GM18508 (cell line): ENCODE measurements around the gene CDKAL1.
A peak's percentile ranks its signal among the peaks of the same experiment; 100 is the strongest.
"Not testable (repeated sequence)": the region's sequence is repeated elsewhere in the genome, so short reads cannot be mapped to it uniquely, and the experiment has no call there.

ENCODE experiments used
- ATAC-seq: cut with Tn5 transposase; IDR thresholded peaks from one replicate; pipeline ENCODE4 v1.9.1; 2021; ENCODE audit warnings: moderate number of reproducible peaks; ENCODE audit not compliant: insufficient read depth, unreplicated experiment

The CDKAL1 gene

GRCh38 chr6:21241231-21242130, 707.2 kb downstream of the CDKAL1 start:
- no peak for ATAC-seq

GRCh38 chr6:21244897-21245470, 710.7 kb downstream of the CDKAL1 start:
- no peak for ATAC-seq

- no peak for ATAC-seq
Measured at GRCh38 chr6:21245488-21245887, 711.2 kb downstream of the CDKAL1 start.

GRCh38 chr6:21246075-21246474, 711.8 kb downstream of the CDKAL1 start:
- ATAC-seq: no peak

- ATAC-seq: not testable (repeated sequence)
Measured at GRCh38 chr6:21254460-21254859, 720.2 kb downstream of the CDKAL1 start.

GRCh38 chr6:21256197-21256596, 721.9 kb downstream of the CDKAL1 start:
- no peak for ATAC-seq

- no peak for ATAC-seq
Measured at GRCh38 chr6:21257125-21257524, 722.9 kb downstream of the CDKAL1 start.

GRCh38 chr6:21258665-21259064, 724.4 kb downstream of the CDKAL1 start:
- no peak for ATAC-seq

GRCh38 chr6:21259660-21260059, 725.4 kb downstream of the CDKAL1 start:
- no peak for ATAC-seq

GRCh38 chr6:21262504-21262903, 728.2 kb downstream of the CDKAL1 start:
- ATAC-seq: no peak

GRCh38 chr6:21263531-21264287, 729.5 kb downstream of the CDKAL1 start:
- peak; percentile 73 for ATAC-seq

GRCh38 chr6:21264288-21265033, 730.2 kb downstream of the CDKAL1 start:
- no peak for ATAC-seq

- ATAC-seq: no peak
Measured at GRCh38 chr6:21265034-21265729, 730.9 kb downstream of the CDKAL1 start.

- ATAC-seq: no peak
Measured at GRCh38 chr6:21265730-21266044, 731.4 kb downstream of the CDKAL1 start.

- no peak for ATAC-seq
Measured at GRCh38 chr6:21270636-21271201, 736.5 kb downstream of the CDKAL1 start.

- ATAC-seq: no peak
Measured at GRCh38 chr6:21271428-21272155, 737.3 kb downstream of the CDKAL1 start.

GRCh38 chr6:21273451-21273850, 739.2 kb downstream of the CDKAL1 start:
- no peak for ATAC-seq

GRCh38 chr6:21274851-21275250, 740.6 kb downstream of the CDKAL1 start:
- no peak for ATAC-seq
